H1 (cell line): Measurements from ENCODE around the gene DOCK1. TPM values are rescaled to one million over a fixed set of nuclear protein-coding genes. Genes with fewer than 3 reads are reported as not detected.

ENCODE experiments used
- CTCF ChIA-PET: fragments of 300-600 bp; sonication (Branson Sonifier 250); formaldehyde crosslinking; loops from one replicate; lab custom pipeline; 2021; ENCODE audit not compliant: partially characterized antibody; lab: Charles Lee
- POLR2A ChIA-PET: fragments of 300-600 bp; sonication (Branson Sonifier 250); formaldehyde crosslinking; loops from one replicate; lab custom pipeline; 2021; ENCODE audit warnings: inconsistent platforms; ENCODE audit not compliant: partially characterized antibody; lab: Charles Lee
- DNase-seq, 2 experiments: peaks; one replicate each; pipeline versions ENCODE4 v3.0.0 to v3.0.0-alpha.2; 2010 to 2022; ENCODE audit warnings: low spot score in 2 of 2, low read depth in 1 of 2, mixed read lengths in 1 of 2
- FAIRE-seq: peaks from 2 replicates; lab custom pipeline; 2011; peaks lifted over from hg19 to GRCh38; lab: Jason Lieb, UNC
- H2AFZ ChIP-seq: 2 replicates; pipeline ENCODE4 v1.8.1; 2012; ENCODE audit warnings: low read length, inconsistent platforms
- H2AK5ac ChIP-seq: 2 replicates; pipeline ENCODE4 v1.6.1; 2013; ENCODE audit warnings: low read depth, low read length
- H2BK120ac ChIP-seq: replicated peaks from 2 replicates; pipeline ENCODE3; 2013; ENCODE audit warnings: low read depth, low read length, inconsistent platforms
- H2BK12ac ChIP-seq: 2 replicates; pipeline ENCODE4 v1.6.1; 2013; ENCODE audit warnings: low read depth, low read length
- H2BK15ac ChIP-seq: 2 replicates; pipeline ENCODE4 v1.6.1; 2013; ENCODE audit warnings: low read length
- H2BK20ac ChIP-seq: 2 replicates; pipeline ENCODE4 v1.6.1; 2013; ENCODE audit warnings: low read length
- H2BK5ac ChIP-seq: 2 replicates; pipeline ENCODE4 v1.6.1; 2013; ENCODE audit warnings: low read depth, low read length
- H3K14ac ChIP-seq: 2 replicates; pipeline ENCODE4 v1.6.1; 2013; ENCODE audit warnings: inconsistent platforms; ENCODE audit not compliant: insufficient read length
- H3K18ac ChIP-seq: 2 replicates; pipeline ENCODE4 v1.6.1; 2013; ENCODE audit warnings: low read length; ENCODE audit errors: extremely low read depth
- H3K23ac ChIP-seq: 2 replicates; pipeline ENCODE4 v1.6.1; 2013; ENCODE audit warnings: inconsistent platforms; ENCODE audit not compliant: insufficient read length
- H3K23me2 ChIP-seq: 2 replicates; pipeline ENCODE4 v1.6.1; 2013; ENCODE audit warnings: low read depth, low read length
- H3K27ac ChIP-seq: 2 replicates; pipeline ENCODE4 v1.6.1; 2011; ENCODE audit warnings: low read depth, low read length, inconsistent platforms
- H3K27me3 ChIP-seq, 4 experiments: replicated peaks in 1 of 4; 1 replicate in 1 of 4; 2 replicates in 3 of 4; pipeline versions ENCODE4 v1.6.1 to v1.8.1; 2011 to 2013; ENCODE audit warnings: low read length in 3 of 4, mild to moderate bottlenecking in 3 of 4, inconsistent platforms in 2 of 4, mixed read lengths in 2 of 4, moderate library complexity in 1 of 4; ENCODE audit not compliant: control insufficient read depth in 3 of 4, insufficient read depth in 3 of 4; ENCODE audit errors: extremely low read depth in 1 of 4
- H3K36me3 ChIP-seq, 4 experiments: 2 replicates each; pipeline versions ENCODE4 v1.6.1 to v1.8.1; 2011 to 2013; ENCODE audit warnings: mild to moderate bottlenecking in 4 of 4, low read length in 3 of 4, moderate library complexity in 2 of 4, control low read depth in 1 of 4, inconsistent platforms in 1 of 4; ENCODE audit not compliant: insufficient read depth in 4 of 4, control insufficient read depth in 2 of 4
- H3K4ac ChIP-seq: replicated peaks from 2 replicates; pipeline ENCODE3; 2013; ENCODE audit warnings: low read length, low read depth, mixed read lengths, inconsistent platforms; ENCODE audit not compliant: insufficient read length
- H3K4me1 ChIP-seq, 4 experiments: replicated peaks in 1 of 4; 1 replicate in 1 of 4; 2 replicates in 3 of 4; pipeline versions ENCODE4 v1.6.1 to v1.8.1; 2011 to 2013; ENCODE audit warnings: low read length in 3 of 4, inconsistent platforms in 2 of 4, mixed read lengths in 1 of 4; ENCODE audit not compliant: insufficient read depth in 4 of 4, control insufficient read depth in 3 of 4
- H3K4me2 ChIP-seq, 2 experiments: 2 replicates each; pipeline versions ENCODE4 v1.6.1 to v1.8.1; 2011 to 2013; ENCODE audit warnings: low read depth in 2 of 2, low read length in 2 of 2, control low read depth in 1 of 2, inconsistent platforms in 1 of 2, mild to moderate bottlenecking in 1 of 2; ENCODE audit not compliant: insufficient read depth in 1 of 2
- H3K4me3 ChIP-seq, 4 experiments: fragments of 200-600, 300-600 bp in 1 of 4; sonication (generic), shearing (Covaris generic), sonication (Bioruptor Twin) in 1 of 4; 2 replicates each; pipeline versions ENCODE4 v1.5.1 to v1.8.1; 2011 to 2016; ENCODE audit warnings: low read length in 4 of 4, low read depth in 3 of 4, control low read depth in 2 of 4, inconsistent platforms in 2 of 4, mild to moderate bottlenecking in 2 of 4, mixed read lengths in 1 of 4, moderate library complexity in 1 of 4; ENCODE audit not compliant: insufficient read depth in 2 of 4; ENCODE audit errors: extremely low read depth in 1 of 4
- H3K56ac ChIP-seq: replicated peaks from 2 replicates; pipeline ENCODE3; 2013; ENCODE audit warnings: low read depth, mild to moderate bottlenecking, mixed read lengths, low read length, inconsistent platforms; ENCODE audit not compliant: insufficient read length
- H3K79me1 ChIP-seq: 2 replicates; pipeline ENCODE4 v1.6.1; 2013; ENCODE audit warnings: low read depth, low read length, control low read depth
- H3K79me2 ChIP-seq, 2 experiments: 2 replicates each; pipeline versions ENCODE4 v1.6.1 to v1.8.1; 2012 to 2013; ENCODE audit warnings: low read length in 2 of 2, mild to moderate bottlenecking in 2 of 2, inconsistent platforms in 1 of 2; ENCODE audit not compliant: insufficient read depth in 2 of 2, control insufficient read depth in 1 of 2
- H3K9ac ChIP-seq, 4 experiments: replicated peaks in 1 of 4; 1 replicate in 1 of 4; 2 replicates in 3 of 4; pipeline versions ENCODE4 v1.6.1 to v1.8.1; 2011 to 2013; ENCODE audit warnings: low read depth in 3 of 4, low read length in 3 of 4, control low read depth in 2 of 4, mild to moderate bottlenecking in 2 of 4, moderate library complexity in 2 of 4, inconsistent platforms in 1 of 4; ENCODE audit errors: extremely low read depth in 1 of 4
- H3K9me3 ChIP-seq, 2 experiments: 2 replicates each; pipeline versions ENCODE4 v1.6.1 to v1.8.1; 2012 to 2013; ENCODE audit warnings: mild to moderate bottlenecking in 2 of 2, moderate library complexity in 2 of 2, control low read depth in 1 of 2, inconsistent platforms in 1 of 2, low read depth in 1 of 2, low read length in 1 of 2, mixed read lengths in 1 of 2; ENCODE audit not compliant: insufficient read depth in 2 of 2
- H4K20me1 ChIP-seq, 2 experiments: replicated peaks in 1 of 2; 2 replicates each; pipeline versions ENCODE3 to v1.8.1; 2011 to 2013; ENCODE audit warnings: inconsistent platforms in 2 of 2, low read length in 2 of 2, mild to moderate bottlenecking in 1 of 2; ENCODE audit not compliant: insufficient read depth in 2 of 2, control insufficient read depth in 1 of 2
- H4K5ac ChIP-seq: 2 replicates; pipeline ENCODE4 v1.6.1; 2013; ENCODE audit warnings: low read length, low read depth, mixed read lengths, inconsistent platforms; ENCODE audit not compliant: insufficient read length
- H4K8ac ChIP-seq: 2 replicates; pipeline ENCODE4 v1.8.0; 2013; ENCODE audit warnings: mild to moderate bottlenecking, moderate library complexity, low read length, inconsistent platforms; ENCODE audit not compliant: insufficient read depth; ENCODE audit errors: extremely low read depth
- H4K91ac ChIP-seq: replicated peaks from 2 replicates; pipeline ENCODE3; 2013; ENCODE audit warnings: low read length, mixed read lengths, inconsistent platforms; ENCODE audit not compliant: insufficient read length
- BACH1 ChIP-seq: IDR thresholded peaks from 2 replicates; pipeline ENCODE4 v1.6.1; 2012; ENCODE audit warnings: low read length, improper control_type of control experiment
- CTCF ChIP-seq, 3 experiments: IDR thresholded peaks; 1 replicate in 2 of 3; 2 replicates in 1 of 3; pipeline versions ENCODE4 v1.5.1 to v1.6.1; 2011; ENCODE audit warnings: low read length in 3 of 3, mild to moderate bottlenecking in 3 of 3, inconsistent platforms in 2 of 3, low read depth in 1 of 3, moderate library complexity in 1 of 3; ENCODE audit not compliant: insufficient read depth in 1 of 3; ENCODE audit errors: control extremely low read depth in 1 of 3
- FOSL1 ChIP-seq: IDR thresholded peaks from 2 replicates; pipeline ENCODE4 v1.6.1; 2011; ENCODE audit warnings: mild to moderate bottlenecking, low read depth, low read length, moderate library complexity; ENCODE audit not compliant: insufficient read depth
- RAD21 ChIP-seq, 2 experiments: IDR thresholded peaks in 1 of 2; conservative IDR thresholded peaks in 1 of 2; 2 replicates each; pipeline ENCODE4 v1.6.1; 2011; ENCODE audit warnings: low read depth in 2 of 2, low read length in 2 of 2, improper control_type of control experiment in 1 of 2, inconsistent platforms in 1 of 2, mild to moderate bottlenecking in 1 of 2, moderate library complexity in 1 of 2
- SUZ12 ChIP-seq: fragments of 200-600 bp; sonication (generic); IDR thresholded peaks from 2 replicates; pipeline ENCODE4 v1.6.1; 2012; ENCODE audit warnings: mild to moderate bottlenecking, inconsistent platforms, low read length, moderate library complexity, mixed read lengths
- TAF7 ChIP-seq: optimal IDR thresholded peaks from 2 replicates; pipeline ENCODE3; 2011; ENCODE audit warnings: low read depth, mild to moderate bottlenecking, inconsistent platforms, low read length, moderate library complexity, borderline replicate concordance
- TEAD4 ChIP-seq: IDR thresholded peaks from 2 replicates; pipeline ENCODE4 v1.6.1; 2012; ENCODE audit warnings: low read depth, low read length, inconsistent platforms, mixed read lengths
- USF2 ChIP-seq: IDR thresholded peaks from 2 replicates; pipeline ENCODE4 v1.6.1; 2011; ENCODE audit warnings: low read length, improper control_type of control experiment
- ZNF274 ChIP-seq: IDR thresholded peaks from 2 replicates; pipeline ENCODE4 v1.7.0; 2012; ENCODE audit warnings: low read length, borderline replicate concordance; ENCODE audit errors: extremely low read depth
- WGBS, 2 experiments: shearing (Covaris generic) in 1 of 2; methylation state at CpG; one replicate each; pipeline versions ENCODE4 v1.1.6 to v1.1.7; 2013 to 2015; ENCODE audit warnings: low lambda C conversion rate in 2 of 2, mixed read lengths in 2 of 2, inconsistent platforms in 1 of 2, low coverage in 1 of 2, missing lambda C conversion rate in 1 of 2; ENCODE audit not compliant: insufficient replicate concordance in 2 of 2, insufficient coverage in 1 of 2, insufficient read length in 1 of 2; ENCODE audit errors: extremely low coverage in 1 of 2, missing lambda C conversion rate in 1 of 2; 5-methylcytosine and 5-hydroxymethylcytosine counted together
- polyA plus RNA-seq, 7 experiments: library from polyadenylated mRNA; depleted of rRNA in 3 of 7; stranded (reverse) in 5 of 7; unstranded in 2 of 7; fragments of >200 nt in 5 of 7; fragments of 200-250 nt in 2 of 7; gene quantifications; 1 replicate in 5 of 7; 2 replicates in 1 of 7; 4 replicates in 1 of 7; pipeline versions ENCODE4 v1.2.1 to v1.2.3, GENCODE V29; 2011 to 2013; ENCODE audit warnings: missing spikeins in 2 of 7, mixed read lengths in 2 of 7
- total RNA-seq: library from RNA; stranded (reverse); fragmentation: NEBNext Ultra II Directional; extraction: Animal tissue kit (Norgen Biotek cat#: 25700); gene quantifications from 2 replicates; pipeline ENCODE4 v1.2.1, GENCODE V29; 2021

The DOCK1 gene
- total and polyA plus RNA-seq, 2 of the 8 experiments (the other 6 are each of a cell fraction or from before 2014, with no cell fraction given): 11.6 to 53.0 TPM

GRCh38 chr10:126969310-126969709 is 64.1 kb downstream of the DOCK1 start:
- H2BK12ac ChIP-seq: no peak overlapping the region
- no peak overlapping the region for H3K9ac ChIP-seq
- DNase-seq (no peak), FAIRE-seq (no peak)
- peaks cover 0 to 4% (median under 1%) of the 10 kb centered on the region in 4 experiments; a peak in 4 of 7 replicates for H3K4me1 ChIP-seq
- no peak overlapping the region for H3K4ac ChIP-seq
- H3K27ac ChIP-seq: no peak overlapping the region
- no peaks in the 10 kb centered on the region for H3K9me3 ChIP-seq
- H2BK5ac ChIP-seq: no peak overlapping the region
- H3K14ac ChIP-seq: no peak overlapping the region
- no peaks in the 10 kb centered on the region for H3K27me3 ChIP-seq
- H3K23ac ChIP-seq: no peak overlapping the region
- H3K56ac ChIP-seq: no peak overlapping the region
- H4K20me1 ChIP-seq: peaks cover under 1 to 6% of the 10 kb centered on the region in 2 experiments
- H3K18ac ChIP-seq: no peak overlapping the region
- no peak overlapping the region for H2AK5ac ChIP-seq
- H3K4me3 ChIP-seq: no peak overlapping the region
- H4K91ac ChIP-seq: no peak overlapping the region
- H3K79me2 ChIP-seq: peaks cover 5 to 43% of the 10 kb centered on the region in 2 experiments
- no peak overlapping the region for H2AFZ ChIP-seq
- H4K8ac ChIP-seq: no peak overlapping the region
- H3K36me3 ChIP-seq: peaks cover 0 to 2% (median 0%) of the 10 kb centered on the region in 4 experiments; a peak in 2 of 8 replicates
- ChIA-PET CTCF (interaction anchor here (0.6 to 1.9 kb wide), 9 partner anchors 10 to 215 kb away, joined by 3 to 6 read pairs (median 3); no protein-coding TSS in a partner anchor), POLR2A (interaction anchor here (1.2 kb wide), 1 partner anchor 62 kb away, joined by 4 read pairs; no protein-coding TSS in a partner anchor)
- H2BK20ac ChIP-seq: no peak overlapping the region
- no peaks in the 10 kb centered on the region for H3K23me2 ChIP-seq
- H3K79me1 ChIP-seq: peaks cover 11% of the 10 kb centered on the region
- H2BK120ac ChIP-seq: no peak overlapping the region
- H3K4me2 ChIP-seq: no peak overlapping the region
- no peak overlapping the region for H2BK15ac ChIP-seq
- no peak overlapping the region for H4K5ac ChIP-seq
- WGBS, 2 experiments: 87% methylated on average over 8 of the region's 8 CpGs; no CpG with 5 or more reads in 1 of the 2 experiments
- TF ChIP-seq RAD21 (IDR thresholded peaks at IDR 0.05 in 1 of 2, conservative IDR thresholded peaks at IDR 0.05 in 1 of 2; ENCODE audit: low read depth in 2 of 2, low read length in 2 of 2) (peak; percentile 78 to 84), ZNF274 (no peak), TAF7 (no peak), TEAD4 (no peak), CTCF (IDR thresholded peaks at IDR 0.05; ENCODE audit: control extremely low read depth in 1 of 3, insufficient read depth in 1 of 3, low read depth in 1 of 3, low read length in 3 of 3) (peak; percentile 8 to 72 (median 54)), FOSL1 (no peak), BACH1 (no peak), SUZ12 (no peak), USF2 (no peak)
